Uterus (tissue), 2 donors: ENCODE results near the gene STEAP2.

Source experiments
- POLR2A ChIP-seq, 2 donors: fragments of 450-650 bp; IDR thresholded peaks; one replicate each; pipeline ENCODE4 v1.6.1; 2016; ENCODE audit warnings: antibody characterized with exemption in 2 of 2, mild to moderate bottlenecking in 1 of 2, moderate library complexity in 1 of 2
- TF ChIP-seq, protein P1 (sequence below), 4 experiments: fragments of 200-600 bp in 2 of 4; fragments of 450-650 bp in 2 of 4; sonication (generic) in 2 of 4; IDR thresholded peaks; one replicate each; pipeline ENCODE4 v1.5.1; 2016 to 2019; ENCODE audit warnings: antibody characterized with exemption in 4 of 4, mild to moderate bottlenecking in 2 of 4, moderate library complexity in 1 of 4

- TF ChIP-seq, protein P1, sequence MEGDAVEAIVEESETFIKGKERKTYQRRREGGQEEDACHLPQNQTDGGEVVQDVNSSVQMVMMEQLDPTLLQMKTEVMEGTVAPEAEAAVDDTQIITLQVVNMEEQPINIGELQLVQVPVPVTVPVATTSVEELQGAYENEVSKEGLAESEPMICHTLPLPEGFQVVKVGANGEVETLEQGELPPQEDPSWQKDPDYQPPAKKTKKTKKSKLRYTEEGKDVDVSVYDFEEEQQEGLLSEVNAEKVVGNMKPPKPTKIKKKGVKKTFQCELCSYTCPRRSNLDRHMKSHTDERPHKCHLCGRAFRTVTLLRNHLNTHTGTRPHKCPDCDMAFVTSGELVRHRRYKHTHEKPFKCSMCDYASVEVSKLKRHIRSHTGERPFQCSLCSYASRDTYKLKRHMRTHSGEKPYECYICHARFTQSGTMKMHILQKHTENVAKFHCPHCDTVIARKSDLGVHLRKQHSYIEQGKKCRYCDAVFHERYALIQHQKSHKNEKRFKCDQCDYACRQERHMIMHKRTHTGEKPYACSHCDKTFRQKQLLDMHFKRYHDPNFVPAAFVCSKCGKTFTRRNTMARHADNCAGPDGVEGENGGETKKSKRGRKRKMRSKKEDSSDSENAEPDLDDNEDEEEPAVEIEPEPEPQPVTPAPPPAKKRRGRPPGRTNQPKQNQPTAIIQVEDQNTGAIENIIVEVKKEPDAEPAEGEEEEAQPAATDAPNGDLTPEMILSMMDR (IDR thresholded peaks at IDR 0.05) = no peak
- TF ChIP-seq POLR2A (IDR thresholded peaks at IDR 0.05) = no peak
Observed at GRCh38 chr7:90222811-90223725, 11.5 kb downstream of the STEAP2 start.
